ENCODE data around the gene CX3CL1.
"Not testable (repeated sequence)": the region's sequence is repeated elsewhere in the genome, so short reads cannot be mapped to it uniquely, and the experiment has no call there.

Gene CX3CL1

DNA sequence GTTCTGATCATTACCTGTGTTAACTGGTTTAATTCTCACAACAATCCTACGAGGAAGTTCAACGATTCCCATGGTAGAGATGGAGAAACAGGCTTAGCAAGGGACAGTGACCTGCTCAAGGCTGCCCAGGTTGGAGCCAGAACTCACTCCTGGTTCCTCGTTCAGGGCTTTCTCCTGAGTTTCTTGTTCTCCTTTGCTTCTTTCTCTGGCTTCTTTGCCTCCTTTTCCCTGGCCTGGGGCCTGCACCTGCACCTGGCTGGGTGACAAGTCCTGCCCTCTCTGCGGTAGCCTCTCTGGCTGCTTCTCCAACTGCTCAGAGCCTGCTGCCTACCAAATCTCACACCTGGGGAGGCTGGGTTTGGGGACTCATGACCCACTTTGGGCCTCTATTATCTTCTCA is 10.9 kb upstream of the CX3CL1 start:
- DNase-seq (ENCODE audit: low read depth in 1 of 2, low spot score in 1 of 2) = peak in 1 of 2 experiments; percentile 90
- TF ChIP-seq JUND (IDR thresholded peaks at IDR 0.05; ENCODE audit: low read depth) = no peak
- in situ Hi-C loops (cut with HindIII; ENCODE audit: low pct_unique_long_range_greater_than_20kb, low sequenced_read_pairs) = no loop called here

- TF ChIP-seq JUND (IDR thresholded peaks at IDR 0.05; ENCODE audit: low read depth) = no peak
- in situ Hi-C loops (cut with HindIII; ENCODE audit: low pct_unique_long_range_greater_than_20kb, low sequenced_read_pairs) = no loop called here
- DNase-seq (ENCODE audit: low read depth in 1 of 2, low spot score in 1 of 2) = no peak
These were observed 8.1 kb upstream of the CX3CL1 start for GRCh38 chr16:57364143-57364542.

DNA sequence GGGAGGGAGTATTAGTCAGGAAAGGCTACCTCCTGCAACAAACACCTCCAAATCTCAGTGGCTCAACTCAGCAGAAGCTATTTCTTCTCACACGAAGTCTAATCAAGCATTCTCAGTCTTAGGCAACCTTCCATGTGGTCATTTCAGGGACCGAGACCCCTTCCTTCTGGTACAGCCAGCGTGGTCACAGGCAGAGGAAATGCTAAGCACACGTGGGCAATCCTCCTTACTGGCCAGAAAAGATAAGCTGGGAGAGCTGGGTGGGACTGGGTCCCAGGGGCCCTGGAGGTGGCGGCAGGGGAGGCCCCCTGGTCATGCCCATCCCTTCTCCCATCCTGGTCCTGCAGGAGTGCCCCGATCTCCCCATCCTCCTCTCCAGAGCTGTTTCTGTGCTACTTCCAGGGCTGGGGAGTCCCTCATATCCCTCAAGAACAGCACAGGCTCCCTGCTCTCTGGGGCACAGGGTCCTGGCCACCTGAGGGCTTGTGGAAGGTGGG is 5.7 kb upstream of the CX3CL1 start:
- DNase-seq (ENCODE audit: low read depth in 1 of 2, low spot score in 1 of 2) = no peak
- TF ChIP-seq JUND (IDR thresholded peaks at IDR 0.05; ENCODE audit: low read depth) = no peak
- in situ Hi-C loops (cut with HindIII; ENCODE audit: low pct_unique_long_range_greater_than_20kb, low sequenced_read_pairs) = no loop called here

DNA sequence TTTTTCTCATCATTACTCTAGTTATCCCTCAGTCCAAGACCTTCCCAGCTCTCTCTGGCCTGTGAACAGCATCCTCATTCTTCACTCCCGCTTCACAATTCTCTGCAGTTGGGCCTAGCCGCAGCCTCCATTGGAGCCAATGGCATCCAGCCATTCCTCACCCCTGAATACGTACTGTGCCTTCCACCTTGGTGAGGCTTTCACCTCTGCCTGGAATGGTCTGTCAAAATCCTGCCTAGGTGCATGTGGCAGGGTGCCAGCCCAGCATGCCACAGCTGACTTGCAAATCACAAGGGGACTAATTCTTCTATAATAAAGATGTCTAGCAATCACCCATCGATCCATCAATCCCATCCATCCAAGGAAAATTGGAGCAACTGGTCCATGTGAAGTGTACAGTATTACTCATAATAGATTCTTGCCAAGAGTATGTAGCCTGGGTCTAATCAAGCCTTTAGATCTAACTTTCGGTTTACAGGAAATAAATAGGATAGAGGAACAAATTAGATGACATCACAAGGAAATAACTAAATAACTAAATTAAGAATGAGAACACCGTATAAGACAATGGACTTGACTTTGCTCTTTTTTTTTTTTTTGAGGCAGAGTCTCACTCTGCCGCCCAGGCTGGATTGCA is 5.1 kb upstream of the CX3CL1 start:
- in situ Hi-C loops (cut with HindIII; ENCODE audit: low pct_unique_long_range_greater_than_20kb, low sequenced_read_pairs) = no loop called here
- peak; percentile 38 to 56 for DNase-seq (ENCODE audit: low read depth in 1 of 2, low spot score in 1 of 2)
- TF ChIP-seq JUND (IDR thresholded peaks at IDR 0.05; ENCODE audit: low read depth) = peak; percentile 44; the same call in 1 of the 2 replicates

GRCh38 chr16:57371494-57372371 is 557 bp upstream of the CX3CL1 start:
- no peak for DNase-seq (ENCODE audit: low read depth in 1 of 2, low spot score in 1 of 2)
- no peak for TF ChIP-seq JUND (IDR thresholded peaks at IDR 0.05; ENCODE audit: low read depth)

GRCh38 chr16:57373117-57373947 is 1.0 kb downstream of the CX3CL1 start:
- in situ Hi-C loops (cut with HindIII; ENCODE audit: low pct_unique_long_range_greater_than_20kb, low sequenced_read_pairs) = no loop called here
- TF ChIP-seq JUND (IDR thresholded peaks at IDR 0.05; ENCODE audit: low read depth) = no peak
- DNase-seq (ENCODE audit: low read depth in 1 of 2, low spot score in 1 of 2) = no peak

More at GRCh38 chr16:57371494-57372371, 557 bp upstream of the CX3CL1 start:
- in situ Hi-C loops (cut with HindIII; ENCODE audit: low pct_unique_long_range_greater_than_20kb, low sequenced_read_pairs) = no loop called here

DNA sequence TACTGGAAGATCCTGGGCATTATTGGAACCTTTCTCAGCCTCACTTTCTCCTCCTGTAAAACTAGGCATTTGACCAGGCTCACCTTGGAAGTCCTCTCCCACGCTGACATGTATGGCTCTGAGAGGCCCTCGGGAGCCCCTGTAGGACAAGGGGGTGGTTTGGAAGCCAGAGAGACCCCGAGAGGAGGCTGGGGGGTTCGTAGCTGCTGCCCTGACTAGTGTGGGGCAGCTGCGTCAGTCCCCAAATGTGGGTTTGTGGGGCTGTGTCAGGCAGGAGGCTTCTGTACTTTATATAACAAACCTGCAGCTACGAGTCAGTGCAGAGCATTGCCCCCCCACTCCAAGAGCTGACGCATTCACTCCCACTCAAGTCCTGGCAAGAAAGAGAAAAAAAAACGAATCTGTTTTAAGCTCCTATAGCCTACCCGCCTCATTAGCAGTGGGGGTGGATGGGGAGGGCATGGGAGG is 1.8 kb downstream of the CX3CL1 start:
- no peak for DNase-seq (ENCODE audit: low read depth in 1 of 2, low spot score in 1 of 2)
- in situ Hi-C loops (cut with HindIII; ENCODE audit: low pct_unique_long_range_greater_than_20kb, low sequenced_read_pairs) = no loop called here
- TF ChIP-seq JUND (IDR thresholded peaks at IDR 0.05; ENCODE audit: low read depth) = no peak

- DNase-seq (ENCODE audit: low read depth in 1 of 2, low spot score in 1 of 2); in situ Hi-C loops (cut with HindIII; ENCODE audit: low pct_unique_long_range_greater_than_20kb, low sequenced_read_pairs): not testable (repeated sequence)
These were observed 2.7 kb downstream of the CX3CL1 start for GRCh38 chr16:57374925-57375465.

DNA sequence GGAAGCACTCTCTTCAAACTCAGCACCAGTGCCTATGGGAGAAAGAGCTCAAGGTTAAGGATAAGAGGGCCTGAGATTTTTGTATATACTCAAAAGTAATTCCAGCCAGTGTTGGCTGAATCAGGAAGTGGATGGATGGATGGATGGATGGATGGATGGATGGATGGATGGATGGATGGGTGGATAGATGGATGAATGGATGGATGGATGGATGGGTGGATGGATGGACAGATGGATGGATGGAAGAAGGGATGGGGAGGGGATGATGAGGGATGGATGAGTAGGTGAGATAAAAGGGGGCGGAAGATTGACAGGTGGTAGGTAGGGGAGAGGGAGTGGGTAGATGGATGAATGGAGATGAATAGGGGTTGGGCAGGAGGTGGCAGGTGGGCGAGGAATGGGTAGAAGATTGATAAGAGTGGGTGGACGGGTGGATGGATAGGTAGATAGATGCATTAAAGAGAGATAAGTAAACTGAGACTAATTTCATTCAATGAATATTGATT is 4.1 kb downstream of the CX3CL1 start:
- in situ Hi-C loops (cut with HindIII; ENCODE audit: low pct_unique_long_range_greater_than_20kb, low sequenced_read_pairs) = no loop called here
- no peak for DNase-seq (ENCODE audit: low read depth in 1 of 2, low spot score in 1 of 2)
- no peak for TF ChIP-seq JUND (IDR thresholded peaks at IDR 0.05; ENCODE audit: low read depth)

GRCh38 chr16:57377080-57377841 is 5.0 kb downstream of the CX3CL1 start:
- in situ Hi-C loops (cut with HindIII; ENCODE audit: low pct_unique_long_range_greater_than_20kb, low sequenced_read_pairs) = no loop called here
- DNase-seq (ENCODE audit: low read depth in 1 of 2, low spot score in 1 of 2) = peak in 1 of 2 experiments; percentile 74
- TF ChIP-seq JUND (IDR thresholded peaks at IDR 0.05; ENCODE audit: low read depth) = no peak

- in situ Hi-C loops (cut with HindIII; ENCODE audit: low pct_unique_long_range_greater_than_20kb, low sequenced_read_pairs) = no loop called here
- no peak for DNase-seq (ENCODE audit: low read depth in 1 of 2, low spot score in 1 of 2)
- no peak for TF ChIP-seq JUND (IDR thresholded peaks at IDR 0.05; ENCODE audit: low read depth)
These were observed 7.3 kb downstream of the CX3CL1 start for GRCh38 chr16:57379579-57379978.

All from T47D (cell line).